Endothelial cell of umbilical vein (primary cell): ENCODE data around the gene MYOF. TPM values are rescaled to one million over a fixed set of nuclear protein-coding genes. Genes with fewer than 3 reads are reported as not detected.

Experiments
- BruUV-seq: library from RNA; stranded (reverse); fragments of 400-500 nt; replicated peaks from 2 replicates; lab custom pipeline; 2021; lab: Mats Ljungman, UMichigan
- CTCF ChIA-PET: fragments of 300-600, 350-600 bp; sonication (Branson Sonifier 250); formaldehyde crosslinking; loops from one replicate; lab custom pipeline; 2021; ENCODE audit warnings: antibody characterized with exemption, inconsistent platforms; lab: Charles Lee
- POLR2A ChIA-PET: fragments of 300-600, 350-600 bp; sonication (Branson Sonifier 250); formaldehyde crosslinking; loops from one replicate; lab custom pipeline; 2021; ENCODE audit warnings: antibody characterized with exemption, inconsistent platforms; lab: Charles Lee
- DNase-seq: peaks from one replicate; pipeline ENCODE4 v3.0.0-alpha.2; 2011; ENCODE audit warnings: low read depth, low spot score
- FAIRE-seq: peaks from 2 replicates; lab custom pipeline; 2011; peaks lifted over from hg19 to GRCh38; lab: Jason Lieb, UNC
- H2AFZ ChIP-seq: 2 replicates; pipeline ENCODE4 v1.6.0; 2012; ENCODE audit warnings: low read depth, low read length, control low read depth, inconsistent platforms
- H3K27ac ChIP-seq: 2 replicates; pipeline ENCODE4 v1.5.1; 2011; ENCODE audit warnings: low read depth, mild to moderate bottlenecking, control low read depth, low read length, moderate library complexity; ENCODE audit not compliant: insufficient read depth
- H3K27me3 ChIP-seq, 2 experiments: 2 replicates each; pipeline versions ENCODE4 v1.6.0 to v1.6.1; 2011; ENCODE audit warnings: low read length in 2 of 2, mixed read lengths in 1 of 2; ENCODE audit not compliant: control insufficient read depth in 2 of 2, insufficient read depth in 2 of 2
- H3K36me3 ChIP-seq, 2 experiments: 2 replicates in 1 of 2; 3 replicates in 1 of 2; pipeline ENCODE4 v1.5.1; 2011; ENCODE audit warnings: low read length in 2 of 2, mild to moderate bottlenecking in 1 of 2, moderate library complexity in 1 of 2; ENCODE audit not compliant: control insufficient read depth in 2 of 2, insufficient read depth in 2 of 2; ENCODE audit errors: extremely low read depth in 1 of 2
- H3K4me1 ChIP-seq: 3 replicates; pipeline ENCODE4 v1.5.1; 2011; ENCODE audit warnings: mild to moderate bottlenecking, low read length; ENCODE audit not compliant: control insufficient read depth, insufficient read depth; ENCODE audit errors: extremely low read depth
- H3K4me2 ChIP-seq: 2 replicates; pipeline ENCODE4 v1.6.1; 2011; ENCODE audit warnings: low read length, control low read depth, mixed read lengths; ENCODE audit not compliant: insufficient read depth
- H3K4me3 ChIP-seq, 3 experiments: fragments of 200-600 bp in 1 of 3; sonication (generic), shearing (Covaris generic) in 1 of 3; replicated peaks in 1 of 3; 2 replicates each; pipeline ENCODE4 v1.5.1; 2011 to 2016; ENCODE audit warnings: control low read depth in 3 of 3, low read length in 3 of 3, mild to moderate bottlenecking in 2 of 3, inconsistent platforms in 1 of 3, low read depth in 1 of 3, moderate library complexity in 1 of 3; ENCODE audit not compliant: insufficient read depth in 1 of 3
- H3K79me2 ChIP-seq: 2 replicates; pipeline ENCODE4 v1.6.0; 2012; ENCODE audit warnings: low read length, inconsistent platforms; ENCODE audit not compliant: control insufficient read depth, insufficient read depth
- H3K9ac ChIP-seq: replicated peaks from 2 replicates; pipeline ENCODE3; 2011; ENCODE audit warnings: low read length, control low read depth; ENCODE audit not compliant: insufficient read depth; ENCODE audit errors: extremely low read depth
- H3K9me1 ChIP-seq: replicated peaks from 3 replicates; pipeline ENCODE4 v1.6.0; 2011; ENCODE audit warnings: mild to moderate bottlenecking, low read length; ENCODE audit not compliant: control insufficient read depth, insufficient read depth; ENCODE audit errors: extremely low read depth
- H3K9me3 ChIP-seq: replicated peaks from 2 replicates; pipeline ENCODE4 v1.5.1; 2012; ENCODE audit warnings: low read length, inconsistent platforms; ENCODE audit not compliant: control insufficient read depth, insufficient read depth
- H4K20me1 ChIP-seq: replicated peaks from 2 replicates; pipeline ENCODE3; 2011; ENCODE audit warnings: mild to moderate bottlenecking, low read length; ENCODE audit not compliant: control insufficient read depth, insufficient read depth; ENCODE audit errors: extremely low read depth
- EZH2 ChIP-seq: IDR thresholded peaks from 2 replicates; pipeline ENCODE4 v1.6.1; 2012; ENCODE audit warnings: borderline replicate concordance, low read depth, mild to moderate bottlenecking, moderate library complexity, low read length, inconsistent platforms; ENCODE audit not compliant: severe bottlenecking
- FOS ChIP-seq: IDR thresholded peaks from 2 replicates; pipeline ENCODE4 v1.6.1; 2011; ENCODE audit warnings: mild to moderate bottlenecking, low read length, moderate library complexity, borderline replicate concordance; ENCODE audit not compliant: insufficient read depth
- GATA2 ChIP-seq: IDR thresholded peaks from 2 replicates; pipeline ENCODE4 v1.7.0; 2011; ENCODE audit warnings: low read depth, mild to moderate bottlenecking, moderate library complexity, mixed read lengths, low read length; ENCODE audit not compliant: insufficient read length, insufficient read depth
- JUN ChIP-seq: IDR thresholded peaks from 2 replicates; pipeline ENCODE4 v1.6.1; 2011; ENCODE audit warnings: borderline replicate concordance, low read depth; ENCODE audit not compliant: insufficient read length, insufficient read depth
- MYC ChIP-seq: IDR thresholded peaks from one replicate; pipeline ENCODE4 v1.6.1; 2011; ENCODE audit warnings: mild to moderate bottlenecking, low read depth, low read length
- POLR2A ChIP-seq: IDR thresholded peaks from 2 replicates; pipeline ENCODE4 v1.6.1; 2012; ENCODE audit warnings: low read depth, mild to moderate bottlenecking, control low read depth, low read length
- POLR2AphosphoS5 ChIP-seq: IDR thresholded peaks from 2 replicates; pipeline ENCODE4 v1.6.1; 2012; ENCODE audit warnings: low read depth, mild to moderate bottlenecking, control low read depth, low read length, moderate library complexity; ENCODE audit not compliant: insufficient read depth
- dilution Hi-C: fragments of 300-500 bp; cut with MboI; formaldehyde crosslinking; loops from one replicate; pipeline ENCODE4 v1.15.0; 2019; ENCODE audit warnings: low sequenced_read_pairs; ENCODE audit not compliant: extremely low pct_ligation_motif_present
- intact Hi-C: fragments of 100-400 bp; cut with micrococcal nuclease; formaldehyde crosslinking; loops from one replicate; pipeline ENCODE4 v1.10.0; 2022
- polyA plus RNA-seq, 4 experiments: library from polyadenylated mRNA; depleted of rRNA in 3 of 4; stranded (reverse) in 3 of 4; unstranded in 1 of 4; fragments of >200 nt; gene quantifications; 2 replicates each; pipeline versions ENCODE4 v1.2.1 to v1.2.3, GENCODE V29; 2011 to 2012; ENCODE audit warnings: missing spikeins in 1 of 4
- total RNA-seq: library from RNA; stranded (reverse); gene quantifications from 2 replicates; pipeline ENCODE4 v1.2.3, GENCODE V29; 2021
- TF ChIP-seq, protein P1 (sequence below): IDR thresholded peaks from 2 replicates; pipeline ENCODE4 v1.6.1; 2011; ENCODE audit not compliant: insufficient read depth, insufficient read length
- TF ChIP-seq, protein P2 (sequence below), 2 donors: IDR thresholded peaks; 1 replicate in 1 of 2; 2 replicates in 1 of 2; pipeline ENCODE4 v1.5.1; 2011; ENCODE audit warnings: low read length in 2 of 2, mild to moderate bottlenecking in 2 of 2, moderate library complexity in 2 of 2, control low read depth in 1 of 2, inconsistent platforms in 1 of 2, low read depth in 1 of 2; ENCODE audit not compliant: insufficient read depth in 1 of 2; ENCODE audit errors: extremely low read depth in 1 of 2

The MYOF gene
- total and polyA plus RNA-seq, 2 donors (not counting 3 experiments of a cell fraction or from before 2014, with no cell fraction given), result 98.4 to 379 TPM

DNA sequence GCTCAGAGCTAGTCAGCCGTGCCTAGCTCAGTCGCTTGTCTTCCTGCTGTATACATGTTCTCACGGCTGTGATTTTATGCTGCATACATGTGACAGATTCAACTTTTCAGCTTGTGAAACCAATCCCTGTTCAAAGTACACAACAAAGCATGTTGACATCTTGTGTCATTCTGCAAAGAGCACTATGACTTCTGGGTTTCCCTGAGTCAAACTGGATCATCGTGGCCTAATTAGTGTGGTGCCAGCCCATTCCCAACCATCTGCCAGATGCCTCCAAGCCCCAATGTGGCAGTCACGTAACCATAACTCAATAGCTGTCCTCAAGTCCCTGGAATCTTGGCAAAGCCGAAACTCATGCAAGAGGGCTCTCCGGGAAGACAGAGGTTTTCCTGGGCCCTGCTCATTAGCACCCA is 144.8 kb downstream of the MYOF start:
- no TSS peak for BruUV-seq

More for the DNA sequence above, 144.8 kb downstream of the MYOF start:
- POLR2A ChIA-PET, result no interaction called here
- Histone ChIP-seq H4K20me1 (no peaks in the 10 kb centered on the region), H3K9me1 (no peaks in the 10 kb centered on the region), H3K4me2 (no peak overlapping the region), H3K4me3 (no peak overlapping the region), H3K27ac (no peak overlapping the region), H3K36me3 (peaks cover 33 to 59% of the 10 kb centered on the region in 2 experiments), H3K9ac (no peak overlapping the region), H3K27me3 (no peaks in the 10 kb centered on the region), H3K4me1 (no peaks in the 10 kb centered on the region), H3K79me2 (no peaks in the 10 kb centered on the region), H2AFZ (no peak overlapping the region), H3K9me3 (no peaks in the 10 kb centered on the region)
- FAIRE-seq, result no peak
- DNase-seq, result no peak
- dilution Hi-C loops, result no loop called here
- TF ChIP-seq, protein P1, sequence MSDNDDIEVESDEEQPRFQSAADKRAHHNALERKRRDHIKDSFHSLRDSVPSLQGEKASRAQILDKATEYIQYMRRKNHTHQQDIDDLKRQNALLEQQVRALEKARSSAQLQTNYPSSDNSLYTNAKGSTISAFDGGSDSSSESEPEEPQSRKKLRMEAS, result no peak
- TF ChIP-seq JUN (no peak), POLR2AphosphoS5 (no peak), FOS (no peak), GATA2 (no peak), MYC (no peak), EZH2 (no peak), POLR2A (no peak)
- TF ChIP-seq, protein P2, sequence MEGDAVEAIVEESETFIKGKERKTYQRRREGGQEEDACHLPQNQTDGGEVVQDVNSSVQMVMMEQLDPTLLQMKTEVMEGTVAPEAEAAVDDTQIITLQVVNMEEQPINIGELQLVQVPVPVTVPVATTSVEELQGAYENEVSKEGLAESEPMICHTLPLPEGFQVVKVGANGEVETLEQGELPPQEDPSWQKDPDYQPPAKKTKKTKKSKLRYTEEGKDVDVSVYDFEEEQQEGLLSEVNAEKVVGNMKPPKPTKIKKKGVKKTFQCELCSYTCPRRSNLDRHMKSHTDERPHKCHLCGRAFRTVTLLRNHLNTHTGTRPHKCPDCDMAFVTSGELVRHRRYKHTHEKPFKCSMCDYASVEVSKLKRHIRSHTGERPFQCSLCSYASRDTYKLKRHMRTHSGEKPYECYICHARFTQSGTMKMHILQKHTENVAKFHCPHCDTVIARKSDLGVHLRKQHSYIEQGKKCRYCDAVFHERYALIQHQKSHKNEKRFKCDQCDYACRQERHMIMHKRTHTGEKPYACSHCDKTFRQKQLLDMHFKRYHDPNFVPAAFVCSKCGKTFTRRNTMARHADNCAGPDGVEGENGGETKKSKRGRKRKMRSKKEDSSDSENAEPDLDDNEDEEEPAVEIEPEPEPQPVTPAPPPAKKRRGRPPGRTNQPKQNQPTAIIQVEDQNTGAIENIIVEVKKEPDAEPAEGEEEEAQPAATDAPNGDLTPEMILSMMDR (IDR thresholded peaks at IDR 0.05; ENCODE audit: extremely low read depth in 1 of 2, insufficient read depth in 1 of 2, low read depth in 1 of 2, low read length in 2 of 2), result no peak
- intact Hi-C loops, result no loop called here
- CTCF ChIA-PET, result interaction anchor here (1.3 to 2.7 kb wide), 2 partner anchors 15 to 17 kb away, joined by 3 to 14 read pairs; no protein-coding TSS in a partner anchor
